K562 (cell line): ENCODE data around the gene SLC26A5. TPM values are rescaled to one million over a fixed set of nuclear protein-coding genes. Genes with fewer than 3 reads are reported as not detected.

Experiments
- BMI1 ChIP-seq: fragments of 150-350 bp; IDR thresholded peaks from 2 replicates; pipeline ENCODE4 v1.6.1; 2014; ENCODE audit warnings: low read length
- BRD4 ChIP-seq: fragments of 200-600 bp; sonication (generic); IDR thresholded peaks from 2 replicates; pipeline ENCODE4 v1.6.1; 2017; ENCODE audit warnings: inconsistent platforms
- CCNT2 ChIP-seq: IDR thresholded peaks from 2 replicates; pipeline ENCODE4 v1.6.1; 2011; ENCODE audit warnings: borderline replicate concordance, low read depth, mild to moderate bottlenecking, moderate library complexity, mixed read lengths, low read length; ENCODE audit not compliant: insufficient read length; ENCODE audit errors: extremely low read depth
- CREB1 ChIP-seq, 2 experiments: sonication (generic) in 1 of 2; formaldehyde crosslinking in 1 of 2; IDR thresholded peaks; 2 replicates each; pipeline versions ENCODE4 v1.6.1 to v1.8.0; 2012 to 2022; ENCODE audit warnings: inconsistent platforms in 1 of 2, mild to moderate bottlenecking in 1 of 2, missing genetic modification reagents in 1 of 2, moderate library complexity in 1 of 2
- CTBP1 ChIP-seq: fragments of 450-650 bp; IDR thresholded peaks from 2 replicates; pipeline ENCODE4 v1.6.1; 2016; ENCODE audit warnings: borderline replicate concordance
- CXXC5 ChIP-seq: fragments of 250-450 bp; sonication (Bioruptor Pico); IDR thresholded peaks from 2 replicates; pipeline ENCODE4 v1.8.0; 2022; ENCODE audit warnings: inconsistent platforms, mild to moderate bottlenecking, moderate library complexity
- KLF13 ChIP-seq: fragments of 450-650 bp; IDR thresholded peaks from 2 replicates; pipeline ENCODE4 v1.6.1; 2016; ENCODE audit warnings: missing genetic modification characterization, low read depth, mild to moderate bottlenecking, missing compliant biosample characterization, moderate library complexity, borderline replicate concordance
- L3MBTL2 ChIP-seq: fragments of 450-650 bp; IDR thresholded peaks from 2 replicates; pipeline ENCODE4 v1.6.1; 2016; ENCODE audit warnings: mild to moderate bottlenecking, moderate library complexity
- LARP7 ChIP-seq: fragments of 450-650 bp; IDR thresholded peaks from 2 replicates; pipeline ENCODE4 v1.6.1; 2016
- SIN3B ChIP-seq: fragments of 450-650 bp; IDR thresholded peaks from 2 replicates; pipeline ENCODE4 v1.6.1; 2017; ENCODE audit warnings: low read depth, mild to moderate bottlenecking, moderate library complexity
- SMAD3 ChIP-seq: fragments of 450-650 bp; formaldehyde crosslinking; conservative IDR thresholded peaks from 2 replicates; pipeline ENCODE4 v1.4.0; 2020; ENCODE audit warnings: mild to moderate bottlenecking
- TAF15 ChIP-seq: fragments of 200-400 bp; formaldehyde crosslinking; IDR thresholded peaks from 2 replicates; pipeline ENCODE4 v1.6.1; 2017; ENCODE audit warnings: mild to moderate bottlenecking, low read depth, low read length, moderate library complexity
- TBP ChIP-seq: optimal IDR thresholded peaks from 2 replicates; pipeline ENCODE3; 2011; ENCODE audit warnings: low read depth, low read length, improper control_type of control experiment
- U2AF2 ChIP-seq: fragments of 200-400 bp; formaldehyde crosslinking; optimal IDR thresholded peaks from 2 replicates; pipeline ENCODE3; 2017; ENCODE audit warnings: low read depth, mild to moderate bottlenecking, low read length
- ZNF445 ChIP-seq: fragments of 250-450 bp; sonication (Bioruptor Pico); IDR thresholded peaks from 2 replicates; pipeline ENCODE4 v1.4.0; 2020; ENCODE audit warnings: low read depth, mild to moderate bottlenecking, moderate library complexity
- ZNF707 ChIP-seq: fragments of 250-450 bp; sonication (Bioruptor Pico); conservative IDR thresholded peaks from 2 replicates; pipeline ENCODE4 v1.8.0; 2022; ENCODE audit warnings: inconsistent platforms, mild to moderate bottlenecking, moderate library complexity
- polyA plus RNA-seq, 8 experiments: library from polyadenylated mRNA; depleted of rRNA in 4 of 8; stranded (reverse) in 5 of 8; unstranded in 3 of 8; fragments of >200 nt; fragmentation: Nextera tagmentation in 2 of 8; fragmentation: Illumina TruSeq in 1 of 8; extraction: Ambion mirVana in 2 of 8; extraction: Trizol in 1 of 8; gene quantifications; 2 replicates each; pipeline versions ENCODE4 v1.2.1 to v1.2.3, GENCODE V29; 2011 to 2014; ENCODE audit warnings: inconsistent platforms in 1 of 8, missing spikeins in 1 of 8
- total RNA-seq, 7 experiments: library from RNA; depleted of rRNA in 6 of 7; stranded (reverse); fragments of >200 nt in 6 of 7; fragmentation: Illumina TruSeq in 2 of 7; extraction: Trizol in 2 of 7; gene quantifications; 2 replicates each; pipeline versions ENCODE4 v1.2.1 to v1.2.3, GENCODE V29; 2011 to 2021; ENCODE audit warnings: low replicate concordance in 1 of 7
- TF ChIP-seq, protein P1 (sequence below), 2 experiments: IDR thresholded peaks; 2 replicates each; pipeline ENCODE4 v1.6.1; 2011; ENCODE audit warnings: borderline replicate concordance in 1 of 2, control low read depth in 1 of 2, low read depth in 1 of 2, low read length in 1 of 2, mild to moderate bottlenecking in 1 of 2, mixed read lengths in 1 of 2, moderate library complexity in 1 of 2; ENCODE audit not compliant: insufficient read depth in 1 of 2, insufficient read length in 1 of 2, poor library complexity in 1 of 2, severe bottlenecking in 1 of 2; ENCODE audit errors: extremely low read depth in 1 of 2
- TF ChIP-seq, protein P2 (sequence below): IDR thresholded peaks from 2 replicates; pipeline ENCODE4 v1.6.1; 2011; ENCODE audit warnings: borderline replicate concordance, low read depth, mild to moderate bottlenecking, moderate library complexity, low read length; ENCODE audit not compliant: insufficient read depth, poor library complexity, severe bottlenecking
- TF ChIP-seq, protein P3 (sequence below): fragments of 250-450 bp; sonication (Bioruptor Pico); IDR thresholded peaks from 2 replicates; pipeline ENCODE4 v1.5.0; 2021
- TF ChIP-seq, protein P4 (sequence below): fragments of 200-800 bp; sonication (Bioruptor generic); IDR thresholded peaks from 2 replicates; pipeline ENCODE4 v1.6.1; 2017; ENCODE audit warnings: missing genetic modification characterization, missing compliant biosample characterization
- TF ChIP-seq, protein P5 (sequence below): sonication (generic); formaldehyde crosslinking; IDR thresholded peaks from 2 replicates; pipeline ENCODE4 v1.8.1; 2023; ENCODE audit warnings: mild to moderate bottlenecking, missing genetic modification reagents

The SLC26A5 gene
- total and polyA plus RNA-seq, 9 of the 15 experiments (the other 6 are each of a cell fraction or from before 2014, with no cell fraction given): not detected

DNA sequence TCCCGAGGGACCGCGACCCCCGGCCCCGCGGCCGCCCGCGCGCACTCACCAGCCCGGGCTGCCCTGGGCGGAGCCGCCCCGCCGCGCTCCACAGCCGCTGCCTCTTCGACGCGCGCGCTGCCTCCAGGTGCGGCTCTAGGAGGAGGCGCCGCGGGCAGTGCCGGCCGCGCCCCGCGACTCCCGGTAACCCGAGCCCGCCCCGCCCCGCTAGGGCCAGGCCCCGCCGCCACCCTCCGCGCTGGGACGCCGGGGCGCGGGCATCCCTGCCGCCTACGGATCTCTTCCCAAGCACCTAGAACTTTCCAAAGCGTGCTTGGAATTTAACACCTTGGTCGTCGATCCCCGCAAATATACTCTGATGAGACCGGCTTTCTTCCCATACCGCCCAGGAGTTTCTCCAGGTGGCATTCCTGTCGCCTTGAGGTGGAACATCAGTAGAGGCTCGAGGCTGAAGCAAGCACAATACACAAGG is at the start of gene SLC26A5 (continued):
- no peak for TF ChIP-seq TAF15
- 0 out of 2 replicates have a peak, but pooled peaks have one; percentile 28 for TF ChIP-seq SIN3B
- TF ChIP-seq, protein P1, sequence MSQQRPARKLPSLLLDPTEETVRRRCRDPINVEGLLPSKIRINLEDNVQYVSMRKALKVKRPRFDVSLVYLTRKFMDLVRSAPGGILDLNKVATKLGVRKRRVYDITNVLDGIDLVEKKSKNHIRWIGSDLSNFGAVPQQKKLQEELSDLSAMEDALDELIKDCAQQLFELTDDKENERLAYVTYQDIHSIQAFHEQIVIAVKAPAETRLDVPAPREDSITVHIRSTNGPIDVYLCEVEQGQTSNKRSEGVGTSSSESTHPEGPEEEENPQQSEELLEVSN (IDR thresholded peaks at IDR 0.05; ENCODE audit: borderline replicate concordance in 1 of 2, extremely low read depth in 1 of 2, insufficient read depth in 1 of 2, insufficient read length in 1 of 2, low read depth in 1 of 2, low read length in 1 of 2, poor library complexity in 1 of 2, severe bottlenecking in 1 of 2): peak; percentile 16 to 62
- TF ChIP-seq, protein P2, sequence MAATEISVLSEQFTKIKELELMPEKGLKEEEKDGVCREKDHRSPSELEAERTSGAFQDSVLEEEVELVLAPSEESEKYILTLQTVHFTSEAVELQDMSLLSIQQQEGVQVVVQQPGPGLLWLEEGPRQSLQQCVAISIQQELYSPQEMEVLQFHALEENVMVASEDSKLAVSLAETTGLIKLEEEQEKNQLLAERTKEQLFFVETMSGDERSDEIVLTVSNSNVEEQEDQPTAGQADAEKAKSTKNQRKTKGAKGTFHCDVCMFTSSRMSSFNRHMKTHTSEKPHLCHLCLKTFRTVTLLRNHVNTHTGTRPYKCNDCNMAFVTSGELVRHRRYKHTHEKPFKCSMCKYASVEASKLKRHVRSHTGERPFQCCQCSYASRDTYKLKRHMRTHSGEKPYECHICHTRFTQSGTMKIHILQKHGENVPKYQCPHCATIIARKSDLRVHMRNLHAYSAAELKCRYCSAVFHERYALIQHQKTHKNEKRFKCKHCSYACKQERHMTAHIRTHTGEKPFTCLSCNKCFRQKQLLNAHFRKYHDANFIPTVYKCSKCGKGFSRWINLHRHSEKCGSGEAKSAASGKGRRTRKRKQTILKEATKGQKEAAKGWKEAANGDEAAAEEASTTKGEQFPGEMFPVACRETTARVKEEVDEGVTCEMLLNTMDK: peak; percentile 3
- TF ChIP-seq ZNF707 (CRISPR knock-in tag): no peak
- no peak for TF ChIP-seq CREB1 (IDR thresholded peaks at IDR 0.05)
- no peak for TF ChIP-seq CREB1 (CRISPR knock-in tag; IDR thresholded peaks at IDR 0.05)
- TF ChIP-seq, protein P3, sequence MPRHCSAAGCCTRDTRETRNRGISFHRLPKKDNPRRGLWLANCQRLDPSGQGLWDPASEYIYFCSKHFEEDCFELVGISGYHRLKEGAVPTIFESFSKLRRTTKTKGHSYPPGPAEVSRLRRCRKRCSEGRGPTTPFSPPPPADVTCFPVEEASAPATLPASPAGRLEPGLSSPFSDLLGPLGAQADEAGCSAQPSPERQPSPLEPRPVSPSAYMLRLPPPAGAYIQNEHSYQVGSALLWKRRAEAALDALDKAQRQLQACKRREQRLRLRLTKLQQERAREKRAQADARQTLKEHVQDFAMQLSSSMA (CRISPR knock-in tag): no peak
- 0 out of 2 replicates have a peak, but pooled peaks have one; percentile 28 for TF ChIP-seq L3MBTL2
- peak; percentile 73; the same call in 1 of the 2 replicates for TF ChIP-seq CTBP1
- TF ChIP-seq, protein P4, sequence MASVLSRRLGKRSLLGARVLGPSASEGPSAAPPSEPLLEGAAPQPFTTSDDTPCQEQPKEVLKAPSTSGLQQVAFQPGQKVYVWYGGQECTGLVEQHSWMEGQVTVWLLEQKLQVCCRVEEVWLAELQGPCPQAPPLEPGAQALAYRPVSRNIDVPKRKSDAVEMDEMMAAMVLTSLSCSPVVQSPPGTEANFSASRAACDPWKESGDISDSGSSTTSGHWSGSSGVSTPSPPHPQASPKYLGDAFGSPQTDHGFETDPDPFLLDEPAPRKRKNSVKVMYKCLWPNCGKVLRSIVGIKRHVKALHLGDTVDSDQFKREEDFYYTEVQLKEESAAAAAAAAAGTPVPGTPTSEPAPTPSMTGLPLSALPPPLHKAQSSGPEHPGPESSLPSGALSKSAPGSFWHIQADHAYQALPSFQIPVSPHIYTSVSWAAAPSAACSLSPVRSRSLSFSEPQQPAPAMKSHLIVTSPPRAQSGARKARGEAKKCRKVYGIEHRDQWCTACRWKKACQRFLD (CRISPR knock-in tag): no peak
- TF ChIP-seq U2AF2: no peak
- TF ChIP-seq, protein P5, sequence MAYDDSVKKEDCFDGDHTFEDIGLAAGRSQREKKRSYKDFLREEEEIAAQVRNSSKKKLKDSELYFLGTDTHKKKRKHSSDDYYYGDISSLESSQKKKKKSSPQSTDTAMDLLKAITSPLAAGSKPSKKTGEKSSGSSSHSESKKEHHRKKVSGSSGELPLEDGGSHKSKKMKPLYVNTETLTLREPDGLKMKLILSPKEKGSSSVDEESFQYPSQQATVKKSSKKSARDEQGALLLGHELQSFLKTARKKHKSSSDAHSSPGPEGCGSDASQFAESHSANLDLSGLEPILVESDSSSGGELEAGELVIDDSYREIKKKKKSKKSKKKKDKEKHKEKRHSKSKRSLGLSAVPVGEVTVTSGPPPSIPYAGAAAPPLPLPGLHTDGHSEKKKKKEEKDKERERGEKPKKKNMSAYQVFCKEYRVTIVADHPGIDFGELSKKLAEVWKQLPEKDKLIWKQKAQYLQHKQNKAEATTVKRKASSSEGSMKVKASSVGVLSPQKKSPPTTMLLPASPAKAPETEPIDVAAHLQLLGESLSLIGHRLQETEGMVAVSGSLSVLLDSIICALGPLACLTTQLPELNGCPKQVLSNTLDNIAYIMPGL (CRISPR knock-in tag): no peak
- no peak for TF ChIP-seq ZNF445
- no peak for TF ChIP-seq LARP7
- no peak for TF ChIP-seq CCNT2
- peak; percentile 33; the same call in 1 of the 2 replicates for TF ChIP-seq CXXC5 (CRISPR knock-in tag)
- TF ChIP-seq TBP: no peak
- no peak for TF ChIP-seq SMAD3
- TF ChIP-seq BRD4: no peak
- TF ChIP-seq KLF13 (tag): no peak
- TF ChIP-seq BMI1: no peak
